ENCODE data around the gene NFIC.

Gene NFIC

GRCh38 chr19:3335431-3336350 lies 30.7 kb upstream of the NFIC start:
- Histone ChIP-seq H3K36me3 (replicated peaks; ENCODE audit: insufficient read depth, low read length) (no peaks in the 10 kb centered on the region), H3K9ac (ENCODE audit: low read length) (no peak overlapping the region), H4K20me1 (ENCODE audit: insufficient read depth, low read length) (no peaks in the 10 kb centered on the region), H3K4me2 (ENCODE audit: low read depth, low read length) (no peak overlapping the region), H3K27ac (ENCODE audit: low read length) (no peak overlapping the region), H3F3A (ENCODE audit: insufficient read depth, low read length) (no peaks in the 10 kb centered on the region), H2AFZ (ENCODE audit: low read length) (no peak overlapping the region), H3K4me1 (ENCODE audit: low read length) (no peaks in the 10 kb centered on the region), H3K4me3 (ENCODE audit: low read length) (no peak overlapping the region), H3K79me2 (ENCODE audit: low read length) (no peaks in the 10 kb centered on the region), H3K9me3 (replicated peaks; ENCODE audit: insufficient read depth, low read length) (no peaks in the 10 kb centered on the region), H3K9me2 (replicated peaks; ENCODE audit: insufficient read depth, low read length) (no peaks in the 10 kb centered on the region), H3K27me3 (replicated peaks; ENCODE audit: insufficient read depth, low read length) (peaks cover 90% of the 10 kb centered on the region)
- DNase-seq, result no peak
- TF ChIP-seq EZH2phosphoT487 (IDR thresholded peaks at IDR 0.05; ENCODE audit: low read length) (no peak), EZH2 (optimal IDR thresholded peaks at IDR 0.05; ENCODE audit: low read depth, low read length) (no peak)
- TF ChIP-seq, protein P1, sequence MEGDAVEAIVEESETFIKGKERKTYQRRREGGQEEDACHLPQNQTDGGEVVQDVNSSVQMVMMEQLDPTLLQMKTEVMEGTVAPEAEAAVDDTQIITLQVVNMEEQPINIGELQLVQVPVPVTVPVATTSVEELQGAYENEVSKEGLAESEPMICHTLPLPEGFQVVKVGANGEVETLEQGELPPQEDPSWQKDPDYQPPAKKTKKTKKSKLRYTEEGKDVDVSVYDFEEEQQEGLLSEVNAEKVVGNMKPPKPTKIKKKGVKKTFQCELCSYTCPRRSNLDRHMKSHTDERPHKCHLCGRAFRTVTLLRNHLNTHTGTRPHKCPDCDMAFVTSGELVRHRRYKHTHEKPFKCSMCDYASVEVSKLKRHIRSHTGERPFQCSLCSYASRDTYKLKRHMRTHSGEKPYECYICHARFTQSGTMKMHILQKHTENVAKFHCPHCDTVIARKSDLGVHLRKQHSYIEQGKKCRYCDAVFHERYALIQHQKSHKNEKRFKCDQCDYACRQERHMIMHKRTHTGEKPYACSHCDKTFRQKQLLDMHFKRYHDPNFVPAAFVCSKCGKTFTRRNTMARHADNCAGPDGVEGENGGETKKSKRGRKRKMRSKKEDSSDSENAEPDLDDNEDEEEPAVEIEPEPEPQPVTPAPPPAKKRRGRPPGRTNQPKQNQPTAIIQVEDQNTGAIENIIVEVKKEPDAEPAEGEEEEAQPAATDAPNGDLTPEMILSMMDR (IDR thresholded peaks at IDR 0.05; ENCODE audit: low read length), result no peak

- Histone ChIP-seq H3K79me2 (ENCODE audit: low read length) (no peaks in the 10 kb centered on the region), H3K9me3 (replicated peaks; ENCODE audit: insufficient read depth, low read length) (no peaks in the 10 kb centered on the region), H3K27me3 (replicated peaks; ENCODE audit: insufficient read depth, low read length) (peaks cover 86% of the 10 kb centered on the region), H2AFZ (ENCODE audit: low read length) (no peak overlapping the region), H3K9ac (ENCODE audit: low read length) (no peak overlapping the region), H3K27ac (ENCODE audit: low read length) (no peak overlapping the region), H3K9me2 (replicated peaks; ENCODE audit: insufficient read depth, low read length) (no peaks in the 10 kb centered on the region), H3K36me3 (replicated peaks; ENCODE audit: insufficient read depth, low read length) (no peaks in the 10 kb centered on the region), H3K4me3 (ENCODE audit: low read length) (no peak overlapping the region), H3K4me1 (ENCODE audit: low read length) (no peaks in the 10 kb centered on the region), H3F3A (ENCODE audit: insufficient read depth, low read length) (no peaks in the 10 kb centered on the region), H3K4me2 (ENCODE audit: low read depth, low read length) (no peak overlapping the region), H4K20me1 (ENCODE audit: insufficient read depth, low read length) (no peaks in the 10 kb centered on the region)
- no peak for DNase-seq
- TF ChIP-seq, protein P1 (IDR thresholded peaks at IDR 0.05; ENCODE audit: low read length), result no peak
- no peak for TF ChIP-seq EZH2phosphoT487 (IDR thresholded peaks at IDR 0.05; ENCODE audit: low read length)
- TF ChIP-seq EZH2 (optimal IDR thresholded peaks at IDR 0.05; ENCODE audit: low read depth, low read length), result no peak
These were observed 30.1 kb upstream of the NFIC start for GRCh38 chr19:3336351-3336679.

- no peak for DNase-seq
- Histone ChIP-seq H3F3A (ENCODE audit: insufficient read depth, low read length) (no peaks in the 10 kb centered on the region), H3K79me2 (ENCODE audit: low read length) (no peaks in the 10 kb centered on the region), H3K27ac (ENCODE audit: low read length) (no peak overlapping the region), H3K4me3 (ENCODE audit: low read length) (no peak overlapping the region), H3K36me3 (replicated peaks; ENCODE audit: insufficient read depth, low read length) (no peaks in the 10 kb centered on the region), H4K20me1 (ENCODE audit: insufficient read depth, low read length) (no peaks in the 10 kb centered on the region), H3K27me3 (replicated peaks; ENCODE audit: insufficient read depth, low read length) (peaks cover 86% of the 10 kb centered on the region), H3K9me3 (replicated peaks; ENCODE audit: insufficient read depth, low read length) (no peaks in the 10 kb centered on the region), H3K9ac (ENCODE audit: low read length) (no peak overlapping the region), H3K9me2 (replicated peaks; ENCODE audit: insufficient read depth, low read length) (no peaks in the 10 kb centered on the region), H3K4me1 (ENCODE audit: low read length) (no peaks in the 10 kb centered on the region), H2AFZ (ENCODE audit: low read length) (no peak overlapping the region), H3K4me2 (ENCODE audit: low read depth, low read length) (no peak overlapping the region)
- no peak for TF ChIP-seq EZH2 (optimal IDR thresholded peaks at IDR 0.05; ENCODE audit: low read depth, low read length)
- TF ChIP-seq, protein P1 (IDR thresholded peaks at IDR 0.05; ENCODE audit: low read length), result no peak
- TF ChIP-seq EZH2phosphoT487 (IDR thresholded peaks at IDR 0.05; ENCODE audit: low read length), result no peak
These were observed 29.5 kb upstream of the NFIC start for GRCh38 chr19:3336680-3337523.

Data from MM.1S (cell line).